ENCODE measurements around the gene XPC.

GRCh38 chr3:14183015-14183577 lies 4.7 kb upstream of the XPC start:
- TF ChIP-seq CTCF (IDR thresholded peaks at IDR 0.05) (no peak), POLR2A (IDR thresholded peaks at IDR 0.05) (no peak)

Measured in right lobe of liver (tissue), 4 donors.